PC-9 (cell line): ENCODE results near the gene CAMTA1. TPM values are rescaled to one million over a fixed set of nuclear protein-coding genes. Genes with fewer than 3 reads are reported as not detected.

Experiments
- BruUV-seq: library from RNA; stranded (reverse); fragments of 400-500 nt; replicated peaks from 2 replicates; lab custom pipeline; 2021; lab: Mats Ljungman, UMichigan
- CTCF ChIA-PET: fragments of 300-600 bp; sonication (Branson Sonifier 250); formaldehyde crosslinking; loops from one replicate; lab custom pipeline; 2022; ENCODE audit warnings: antibody characterized with exemption; lab: Charles Lee
- POLR2A ChIA-PET: fragments of 300-600 bp; sonication (Branson Sonifier 250); formaldehyde crosslinking; loops from one replicate; lab custom pipeline; 2022; ENCODE audit warnings: antibody characterized with exemption; ENCODE audit not compliant: unreplicated experiment; lab: Charles Lee
- DNase-seq, 2 experiments: peaks; one replicate each; pipeline versions ENCODE4 v3.0.0 to v3.0.0-alpha.2; 2015 to 2022; ENCODE audit warnings: mixed read lengths in 1 of 2
- H2AFZ ChIP-seq: fragments of 200-600 bp; sonication (generic); 2 replicates; pipeline ENCODE4 v1.8.1; 2017; ENCODE audit warnings: antibody characterized with exemption
- H3F3A ChIP-seq: fragments of 200-600 bp; sonication (generic); 2 replicates; pipeline ENCODE4 v1.8.1; 2017; ENCODE audit warnings: antibody characterized with exemption, mild to moderate bottlenecking, low read depth; ENCODE audit not compliant: insufficient read depth
- H3K27ac ChIP-seq: fragments of 200-600 bp; sonication (generic); 2 replicates; pipeline ENCODE4 v1.6.1; 2016; ENCODE audit warnings: mixed run types
- H3K27me3 ChIP-seq: fragments of 200-600 bp; sonication (generic); 2 replicates; pipeline ENCODE4 v1.6.1; 2016; ENCODE audit warnings: low read depth, mixed run types; ENCODE audit not compliant: insufficient read depth
- H3K36me3 ChIP-seq: fragments of 200-600 bp; sonication (generic); 2 replicates; pipeline ENCODE4 v1.6.1; 2016; ENCODE audit warnings: low read depth, mixed run types
- H3K4me1 ChIP-seq: fragments of 200-600 bp; sonication (generic); replicated peaks from 2 replicates; pipeline ENCODE4 v1.6.1; 2016; ENCODE audit warnings: mixed run types; ENCODE audit not compliant: insufficient read depth
- H3K4me2 ChIP-seq: fragments of 200-600 bp; sonication (generic); 2 replicates; pipeline ENCODE4 v1.6.1; 2017; ENCODE audit warnings: mixed run types
- H3K4me3 ChIP-seq: fragments of 200-600 bp; sonication (generic); 2 replicates; pipeline ENCODE4 v1.6.1; 2016; ENCODE audit warnings: mixed run types
- H3K79me2 ChIP-seq: fragments of 200-600 bp; sonication (generic); 2 replicates; pipeline ENCODE4 v1.6.1; 2017; ENCODE audit warnings: low read depth, mixed run types
- H3K9me2 ChIP-seq: fragments of 200-600 bp; sonication (generic); 2 replicates; pipeline ENCODE4 v1.8.1; 2017; ENCODE audit warnings: mild to moderate bottlenecking; ENCODE audit not compliant: insufficient read depth
- H3K9me3 ChIP-seq: fragments of 200-600 bp; sonication (generic); 2 replicates; pipeline ENCODE4 v1.8.1; 2016; ENCODE audit warnings: low read depth; ENCODE audit not compliant: insufficient read depth
- H4K20me1 ChIP-seq: fragments of 200-600 bp; sonication (generic); 2 replicates; pipeline ENCODE4 v1.8.1; 2017; ENCODE audit not compliant: insufficient read depth
- CTCF ChIP-seq: fragments of 200-600 bp; sonication (generic); conservative IDR thresholded peaks from 2 replicates; pipeline ENCODE4 v1.6.1; 2017; ENCODE audit warnings: mixed run types, antibody characterized with exemption, mild to moderate bottlenecking, moderate library complexity
- EZH2 ChIP-seq: fragments of 200-600 bp; sonication (generic); IDR thresholded peaks from 2 replicates; pipeline ENCODE4 v1.8.0; 2017; ENCODE audit warnings: antibody characterized with exemption, low read depth
- intact Hi-C: fragments of 100-400 bp; cut with micrococcal nuclease; formaldehyde crosslinking; loops from one replicate; pipeline ENCODE4 v1.10.0; 2022; ENCODE audit not compliant: unreplicated experiment
- total RNA-seq: library from RNA; stranded (reverse); gene quantifications from 2 replicates; pipeline ENCODE4 v1.2.3, GENCODE V29; 2021

CAMTA1 gene
- total RNA-seq, 1 experiment from 2014 or later: 72.3 TPM

- Histone ChIP-seq H3K27me3 (peaks cover 48% of the 10 kb centered on the region; the same call in 1 of the 2 replicates), H3K36me3 (no peaks in the 10 kb centered on the region), H3K79me2 (no peaks in the 10 kb centered on the region), H3K4me2 (no peak overlapping the region), H3F3A (no peaks in the 10 kb centered on the region), H3K9me3 (no peaks in the 10 kb centered on the region), H3K9me2 (no peaks in the 10 kb centered on the region), H4K20me1 (no peaks in the 10 kb centered on the region), H3K27ac (no peak overlapping the region), H3K4me3 (no peak overlapping the region), H3K4me1 (no peaks in the 10 kb centered on the region), H2AFZ (no peak overlapping the region)
- DNase-seq: no peak
- intact Hi-C loops: no loop called here
- TF ChIP-seq CTCF (no peak), EZH2 (no peak)
- CTCF ChIA-PET: no interaction called here
- BruUV-seq: no TSS peak
- POLR2A ChIA-PET: interaction anchor here (0.6 kb wide), 1 partner anchor 227 kb away, joined by 8 read pairs; no protein-coding TSS in a partner anchor
Observed at GRCh38 chr1:7174980-7175906, 390.0 kb downstream of the CAMTA1 start.

- Histone ChIP-seq H3K4me1 (no peaks in the 10 kb centered on the region), H4K20me1 (no peaks in the 10 kb centered on the region), H2AFZ (no peak overlapping the region), H3K79me2 (no peaks in the 10 kb centered on the region), H3F3A (no peaks in the 10 kb centered on the region), H3K9me2 (no peaks in the 10 kb centered on the region), H3K27me3 (peaks cover 32% of the 10 kb centered on the region; the same call in 1 of the 2 replicates), H3K36me3 (no peaks in the 10 kb centered on the region), H3K9me3 (no peaks in the 10 kb centered on the region), H3K27ac (no peak overlapping the region), H3K4me2 (no peak overlapping the region), H3K4me3 (no peak overlapping the region)
- no TSS peak for BruUV-seq
- intact Hi-C loops: no loop called here
- TF ChIP-seq EZH2: no peak
- no peak for TF ChIP-seq CTCF
- no peak for DNase-seq
- CTCF ChIA-PET: no interaction called here
- POLR2A ChIA-PET: no interaction called here
Observed at GRCh38 chr1:7177021-7177420, 391.8 kb downstream of the CAMTA1 start.

- ChIA-PET CTCF (no interaction called here), POLR2A (no interaction called here)
- Histone ChIP-seq H3K27ac (no peak overlapping the region), H4K20me1 (no peaks in the 10 kb centered on the region), H3K27me3 (peaks cover 27% of the 10 kb centered on the region; the same call in 1 of the 2 replicates), H3F3A (no peaks in the 10 kb centered on the region), H3K9me2 (no peaks in the 10 kb centered on the region), H3K36me3 (no peaks in the 10 kb centered on the region), H3K4me2 (no peak overlapping the region), H3K79me2 (no peaks in the 10 kb centered on the region), H3K4me3 (no peak overlapping the region), H2AFZ (no peak overlapping the region), H3K9me3 (no peaks in the 10 kb centered on the region), H3K4me1 (no peaks in the 10 kb centered on the region)
- no TSS peak for BruUV-seq
- intact Hi-C loops: no loop called here
- DNase-seq: no peak
- TF ChIP-seq EZH2 (no peak), CTCF (no peak)
Observed at GRCh38 chr1:7177438-7178146, 392.3 kb downstream of the CAMTA1 start.
